ENCODE results near the gene FERMT3.

Gene FERMT3

DNA sequence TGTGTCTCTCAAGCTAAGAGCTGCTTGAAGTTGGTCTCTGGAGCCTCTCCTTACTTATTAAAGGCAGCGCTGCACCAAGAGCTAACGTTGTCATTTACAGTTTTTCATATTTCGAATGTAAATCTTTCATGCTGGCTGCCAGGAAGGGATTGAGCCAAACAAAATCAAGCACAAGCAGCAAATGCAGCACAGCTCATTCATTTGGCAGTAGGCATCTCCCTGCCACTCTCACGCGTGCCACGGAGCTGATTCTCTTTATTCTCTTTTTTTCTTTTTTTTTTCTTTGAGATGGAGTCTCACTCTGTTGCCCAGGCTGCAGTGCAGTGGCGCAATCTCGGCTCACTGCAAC lies 26.4 kb downstream of the FERMT3 start:
- in situ Hi-C loops (cut with MboI; ENCODE audit: low sequenced_read_pairs), result loop anchor here (25.0 kb wide), 1 partner anchor 104 kb away; the partner anchor contains the start of gene CCDC88B

DNA sequence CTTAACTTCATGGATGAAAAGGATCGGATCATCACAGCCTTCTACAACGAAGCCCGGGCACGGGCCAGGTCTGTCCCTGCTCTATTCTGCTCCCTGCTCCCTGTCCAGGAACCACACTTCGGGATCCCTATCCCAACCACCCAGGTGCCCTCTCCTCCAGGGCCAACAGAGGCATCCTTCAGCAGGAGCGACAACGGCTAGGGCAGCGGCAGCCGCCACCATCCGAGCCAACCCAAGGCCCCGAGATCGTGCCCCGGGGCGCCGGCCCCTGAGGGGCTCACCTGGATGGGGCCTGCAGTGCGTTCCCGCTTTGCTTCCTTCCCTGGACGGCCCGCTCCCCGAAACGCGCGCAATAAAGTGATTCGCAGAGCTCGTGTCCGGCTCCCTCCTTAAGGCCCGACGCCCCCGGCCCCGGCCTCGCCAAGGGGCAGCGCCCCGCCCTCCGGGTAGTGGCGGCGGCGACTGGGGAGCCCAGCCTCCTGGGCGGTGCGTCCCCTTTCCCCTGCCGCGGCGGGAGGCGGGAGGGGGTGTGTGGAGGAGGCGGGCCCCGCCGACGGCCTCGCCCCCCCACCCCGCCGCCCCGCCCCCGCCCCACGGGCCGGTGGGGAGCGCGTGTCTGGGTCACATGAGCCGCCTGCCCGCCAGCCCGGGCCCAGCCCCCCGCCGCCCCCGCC lies 27.5 kb downstream of the FERMT3 start, which contains the start of gene VEGFB:
VEGFB (plus strand) TSS at position 672 of the 674 bp plus-strand sequence. CDS start 250 bp downstream, outside the sequence.
- in situ Hi-C loops (cut with MboI; ENCODE audit: low sequenced_read_pairs), result loop anchor here (25.0 kb wide), 1 partner anchor 103 kb away; the partner anchor contains the start of gene CCDC88B

DNA sequence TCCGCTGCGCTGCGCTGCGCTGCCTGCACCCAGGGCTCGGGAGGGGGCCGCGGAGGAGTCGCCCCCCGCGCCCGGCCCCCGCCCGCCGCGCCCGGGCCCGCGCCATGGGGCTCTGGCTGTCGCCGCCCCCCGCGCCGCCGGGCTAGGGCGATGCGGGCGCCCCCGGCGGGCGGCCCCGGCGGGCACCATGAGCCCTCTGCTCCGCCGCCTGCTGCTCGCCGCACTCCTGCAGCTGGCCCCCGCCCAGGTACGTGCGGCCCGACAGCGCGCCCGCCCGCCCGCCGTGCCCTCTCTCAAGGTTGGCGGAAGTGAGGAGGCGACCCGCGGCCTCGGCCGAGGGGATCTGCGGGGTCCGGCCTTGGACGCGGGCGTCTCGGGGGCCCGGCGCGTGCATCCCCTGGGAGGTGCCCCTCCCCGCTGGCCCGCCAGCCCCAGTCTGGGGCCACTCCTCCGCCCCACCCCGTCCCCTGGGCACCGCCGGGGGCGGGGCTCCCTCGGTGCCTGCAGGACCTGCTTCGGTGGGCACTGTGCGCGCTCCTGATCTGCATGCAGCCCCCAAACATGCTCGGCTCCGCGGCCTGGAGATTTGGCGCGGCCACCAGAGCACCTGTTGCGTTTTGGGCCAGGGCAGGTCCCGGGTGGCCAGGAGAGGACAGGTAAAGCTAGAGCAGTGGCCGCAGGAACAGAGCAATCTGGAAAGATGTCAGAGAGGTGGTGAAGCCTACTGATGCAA lies 28.3 kb downstream of the FERMT3 start:
- in situ Hi-C loops (cut with MboI; ENCODE audit: low sequenced_read_pairs), result loop anchor here (25.0 kb wide), 1 partner anchor 102 kb away; the partner anchor contains the start of gene CCDC88B

DNA sequence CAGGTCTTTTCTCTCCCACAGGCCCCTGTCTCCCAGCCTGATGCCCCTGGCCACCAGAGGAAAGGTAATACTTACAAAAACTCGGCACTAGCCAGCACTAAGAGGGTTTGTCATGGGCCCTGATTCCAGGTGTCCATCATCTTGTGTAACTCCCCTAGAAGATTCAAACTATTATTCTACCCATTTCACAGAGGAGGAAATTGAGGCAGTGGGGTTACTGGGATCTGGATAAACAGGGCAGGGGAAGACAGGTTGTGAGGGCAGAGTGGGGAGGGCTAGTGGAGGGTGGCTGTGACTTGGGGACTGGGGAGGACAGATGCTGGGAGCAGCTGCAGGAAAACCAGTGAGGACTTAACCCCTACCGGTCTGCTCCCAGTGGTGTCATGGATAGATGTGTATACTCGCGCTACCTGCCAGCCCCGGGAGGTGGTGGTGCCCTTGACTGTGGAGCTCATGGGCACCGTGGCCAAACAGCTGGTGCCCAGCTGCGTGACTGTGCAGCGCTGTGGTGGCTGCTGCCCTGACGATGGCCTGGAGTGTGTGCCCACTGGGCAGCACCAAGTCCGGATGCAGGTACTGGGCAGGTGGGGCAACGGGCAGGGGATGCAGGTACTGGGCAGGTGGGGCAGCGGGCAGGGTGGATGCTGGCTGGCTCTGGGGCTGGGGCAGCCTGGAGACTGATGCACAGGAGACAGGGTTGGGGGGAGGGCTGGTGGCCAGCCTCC lies 29.1 kb downstream of the FERMT3 start:
- in situ Hi-C loops (cut with MboI; ENCODE audit: low sequenced_read_pairs), result loop anchor here (25.0 kb wide), 1 partner anchor 102 kb away; the partner anchor contains the start of gene CCDC88B

DNA sequence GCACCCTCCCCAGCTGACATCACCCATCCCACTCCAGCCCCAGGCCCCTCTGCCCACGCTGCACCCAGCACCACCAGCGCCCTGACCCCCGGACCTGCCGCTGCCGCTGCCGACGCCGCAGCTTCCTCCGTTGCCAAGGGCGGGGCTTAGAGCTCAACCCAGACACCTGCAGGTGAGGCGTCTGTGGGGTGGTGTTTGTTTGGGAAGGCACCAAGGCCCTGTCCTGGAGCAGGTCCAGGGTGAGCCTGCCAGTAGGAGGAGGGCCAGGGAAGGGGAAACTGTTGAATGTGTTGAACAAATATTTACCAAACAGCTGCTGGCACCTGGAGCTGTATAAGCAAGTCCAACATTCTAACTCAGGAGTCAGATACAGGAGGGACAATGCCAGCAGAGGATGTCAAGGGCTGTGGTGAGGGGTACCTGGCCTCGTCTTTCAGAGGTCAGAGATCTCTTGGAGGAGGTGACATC lies 31.0 kb downstream of the FERMT3 start:
- in situ Hi-C loops (cut with MboI; ENCODE audit: low sequenced_read_pairs), result loop anchor here (25.0 kb wide), 1 partner anchor 100 kb away; the partner anchor contains the start of gene CCDC88B

DNA sequence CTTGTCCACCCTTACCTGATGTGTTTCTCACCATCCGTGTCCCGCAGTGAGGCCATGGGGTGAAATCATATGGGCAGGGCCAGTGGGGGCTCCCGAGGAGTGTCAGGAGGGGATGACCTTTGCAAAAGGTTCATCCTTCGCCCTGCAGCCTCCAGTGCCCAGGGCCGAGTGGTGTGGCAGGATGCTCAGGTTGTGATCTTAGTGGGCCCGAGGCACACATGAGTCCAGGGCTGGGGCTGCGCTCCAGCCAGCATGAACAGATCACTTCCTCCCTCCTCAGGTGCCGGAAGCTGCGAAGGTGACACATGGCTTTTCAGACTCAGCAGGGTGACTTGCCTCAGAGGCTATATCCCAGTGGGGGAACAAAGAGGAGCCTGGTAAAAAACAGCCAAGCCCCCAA lies 31.6 kb downstream of the FERMT3 start:
- in situ Hi-C loops (cut with MboI; ENCODE audit: low sequenced_read_pairs), result loop anchor here (25.0 kb wide), 1 partner anchor 99 kb away; the partner anchor contains the start of gene CCDC88B

DNA sequence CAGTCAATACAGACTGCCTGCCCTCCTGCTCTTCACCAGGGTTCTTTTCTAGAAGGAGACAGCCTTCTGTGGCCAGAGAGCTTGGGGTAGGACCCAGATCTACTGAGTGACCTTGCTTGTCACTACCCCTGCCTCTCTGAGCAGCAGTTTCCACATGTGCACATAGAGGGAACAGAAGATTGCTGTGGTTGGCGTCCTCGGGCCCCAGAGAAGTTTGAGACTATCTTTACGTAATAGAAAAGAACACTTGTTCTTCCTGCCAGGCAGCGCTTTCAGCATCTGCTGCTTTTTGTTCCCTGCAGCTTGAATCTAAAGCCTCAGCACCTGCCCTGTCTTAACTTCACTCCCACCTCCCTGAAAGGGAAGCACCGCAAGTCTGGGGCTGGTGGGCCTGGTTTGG lies 32.5 kb downstream of the FERMT3 start:
- in situ Hi-C loops (cut with MboI; ENCODE audit: low sequenced_read_pairs), result loop anchor here (25.0 kb wide), 1 partner anchor 98 kb away; the partner anchor contains the start of gene CCDC88B

DNA sequence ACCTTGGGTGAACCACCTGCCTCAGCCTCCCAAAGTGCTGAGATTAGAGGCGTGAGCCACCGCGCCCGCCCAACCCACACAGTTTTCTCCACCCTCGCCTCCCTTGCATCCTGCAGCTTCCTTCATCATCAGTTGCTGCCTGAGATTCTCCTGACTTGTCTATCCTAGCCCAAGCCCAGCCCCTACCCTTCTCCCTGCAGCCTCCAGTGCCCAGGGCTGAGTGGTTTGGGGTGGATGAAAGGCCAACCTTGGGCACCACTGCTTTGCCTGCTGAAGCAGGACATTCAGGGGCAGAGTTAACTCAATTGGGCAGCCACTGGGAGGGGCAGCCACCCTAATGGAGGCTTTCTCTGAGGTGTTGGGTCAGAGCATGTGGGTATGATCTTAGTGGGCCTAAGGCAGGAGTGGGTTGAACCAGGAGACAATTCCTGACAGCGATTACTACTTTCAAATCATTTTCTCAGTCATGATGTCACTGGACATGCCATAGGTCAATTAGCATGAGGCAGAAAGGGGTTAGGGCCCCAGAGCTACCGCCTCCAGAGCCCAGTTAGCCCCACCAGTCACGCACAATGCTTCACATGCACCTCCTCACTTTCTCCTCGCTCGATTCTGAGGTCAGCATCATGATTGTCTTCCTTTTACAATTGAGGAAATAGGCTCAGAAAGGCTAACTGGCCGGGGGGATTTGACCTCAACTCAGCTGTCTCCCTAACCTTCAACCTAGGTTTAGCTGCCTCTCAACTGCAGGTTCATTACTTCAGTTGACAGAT lies 33.3 kb downstream of the FERMT3 start:
- in situ Hi-C loops (cut with MboI; ENCODE audit: low sequenced_read_pairs), result loop anchor here (25.0 kb wide), 1 partner anchor 97 kb away; the partner anchor contains the start of gene CCDC88B

DNA sequence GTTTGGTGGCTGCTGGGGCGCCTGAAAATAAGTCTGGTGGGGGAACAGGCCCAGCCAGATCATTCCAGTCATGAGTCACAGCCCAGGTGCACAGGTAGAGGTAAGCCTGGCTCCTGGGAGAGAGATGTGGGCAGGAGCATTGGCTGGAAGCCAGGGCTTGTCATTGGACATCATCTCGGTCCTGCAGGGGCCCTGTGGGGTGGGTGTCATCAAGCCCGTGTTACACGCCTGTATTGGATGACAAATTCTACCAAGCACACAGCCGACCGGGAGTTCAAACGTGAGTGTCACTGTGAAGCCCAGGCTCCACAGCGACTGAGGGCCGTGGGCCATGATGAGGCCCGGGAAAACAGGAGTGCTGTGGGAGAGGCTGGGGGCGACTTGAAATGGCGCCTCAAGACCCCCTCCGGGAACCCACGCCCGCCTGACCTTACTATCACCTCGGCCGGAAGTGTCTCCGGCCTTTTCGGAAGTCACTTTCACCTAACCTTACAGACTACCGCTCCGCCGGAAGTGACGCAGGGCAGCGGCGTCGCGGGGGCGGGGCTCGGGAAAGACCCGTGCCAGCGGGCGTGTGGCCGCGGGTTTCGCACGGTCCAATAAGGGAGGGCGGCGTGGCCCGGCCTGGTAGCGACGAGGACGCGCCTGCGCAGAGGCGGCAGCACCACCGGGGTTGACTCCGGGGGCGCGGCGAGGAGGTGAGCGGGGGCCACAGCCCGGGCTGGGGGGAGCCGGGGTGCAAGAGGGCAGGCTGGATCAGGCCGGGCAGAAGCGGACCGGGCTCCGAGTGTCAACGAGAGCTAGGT lies 34.1 kb downstream of the FERMT3 start, which contains the start of gene FKBP2:
FKBP2 (plus strand) TSS at position 661 of the 806 bp plus-strand sequence. CDS start 1,293 bp downstream, outside the sequence.
- in situ Hi-C loops (cut with MboI; ENCODE audit: low sequenced_read_pairs), result loop anchor here (25.0 kb wide), 1 partner anchor 97 kb away; the partner anchor contains the start of gene CCDC88B

DNA sequence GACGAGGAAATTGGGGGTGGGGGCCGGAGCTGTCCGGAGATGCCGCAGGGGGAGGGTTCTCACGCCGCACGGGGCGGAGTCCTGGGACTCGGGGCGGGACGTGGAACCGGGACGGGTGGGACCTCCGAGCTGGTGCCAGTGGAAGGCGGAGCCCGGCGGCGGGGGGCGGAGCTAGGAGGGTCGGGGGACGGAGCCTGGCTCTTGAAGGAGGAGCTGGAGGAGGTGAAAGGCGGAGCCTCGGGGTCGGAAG lies 34.6 kb downstream of the FERMT3 start:
- in situ Hi-C loops (cut with MboI; ENCODE audit: low sequenced_read_pairs), result loop anchor here (25.0 kb wide), 1 partner anchor 96 kb away; the partner anchor contains the start of gene CCDC88B

DNA sequence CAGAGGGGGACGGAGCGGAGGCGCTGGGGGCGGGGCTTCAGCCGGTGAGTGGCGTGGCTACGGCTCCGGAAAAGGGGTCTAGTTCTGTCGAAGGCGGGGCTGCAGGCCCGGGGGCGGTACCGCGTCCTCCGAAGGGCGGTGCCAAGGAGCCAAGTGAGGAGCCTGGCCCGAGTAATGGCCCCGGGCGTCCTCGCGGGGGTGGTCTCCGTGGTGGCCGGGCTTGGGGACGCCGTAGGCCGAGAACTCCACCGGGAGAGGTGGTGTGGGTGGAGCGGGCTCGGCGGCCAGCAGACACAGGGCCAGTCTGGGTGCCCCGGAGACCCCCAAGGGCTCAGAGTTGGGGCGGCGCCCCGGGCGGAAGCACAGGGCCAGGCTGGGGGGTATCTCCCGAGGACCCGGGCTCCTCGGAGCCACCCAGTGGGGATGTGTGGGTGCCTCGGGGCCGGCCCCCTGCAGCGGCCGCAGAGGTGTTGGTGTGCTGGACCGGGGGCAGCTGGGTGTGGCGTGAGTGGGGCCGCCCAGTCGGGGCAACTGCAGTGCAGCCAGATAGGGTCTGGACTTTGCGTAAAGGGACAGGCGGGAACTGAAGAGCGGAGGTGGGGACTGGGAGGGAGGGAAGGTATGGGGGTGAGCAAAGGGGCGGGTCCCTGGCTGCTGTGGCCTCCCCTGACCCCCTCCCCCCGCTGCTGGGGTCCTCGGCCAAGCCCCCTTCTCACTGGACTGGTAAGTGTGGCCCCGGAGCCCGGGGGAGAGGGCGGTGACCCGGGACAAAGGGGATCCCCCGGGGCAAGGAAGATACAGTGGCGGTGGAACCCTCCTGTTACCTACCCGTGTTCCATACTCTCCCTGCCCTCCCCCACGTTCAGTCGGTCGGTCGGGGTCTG lies 35.2 kb downstream of the FERMT3 start:
- in situ Hi-C loops (cut with MboI; ENCODE audit: low sequenced_read_pairs), result loop anchor here (25.0 kb wide), 1 partner anchor 96 kb away; the partner anchor contains the start of gene CCDC88B

DNA sequence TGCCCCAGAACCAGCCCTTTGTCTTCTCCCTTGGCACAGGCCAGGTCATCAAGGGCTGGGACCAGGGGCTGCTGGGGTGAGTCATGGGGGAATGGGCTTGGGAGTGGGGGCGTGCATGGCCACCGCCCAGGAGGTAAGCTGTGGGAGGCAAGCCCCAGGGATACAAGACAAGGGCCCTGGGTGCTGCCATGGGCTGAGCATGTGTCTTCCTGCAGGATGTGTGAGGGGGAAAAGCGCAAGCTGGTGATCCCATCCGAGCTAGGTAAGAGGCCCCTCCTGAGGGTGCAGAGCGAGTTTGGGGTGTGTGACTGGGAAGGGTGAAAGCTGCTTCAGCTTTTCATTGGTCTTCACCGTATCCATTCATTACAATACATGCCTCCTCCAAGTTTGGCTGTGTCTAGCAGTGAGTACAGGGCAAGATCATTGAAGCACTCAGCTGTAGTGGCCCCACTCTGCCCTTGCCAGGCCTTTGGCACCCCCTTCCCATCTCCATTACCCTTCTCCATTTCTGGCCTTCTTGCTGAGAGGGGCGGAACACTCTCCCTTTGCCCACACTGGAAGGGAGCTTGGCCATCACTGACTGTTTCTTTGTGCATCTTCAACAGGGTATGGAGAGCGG lies 36.8 kb downstream of the FERMT3 start:
- in situ Hi-C loops (cut with MboI; ENCODE audit: low sequenced_read_pairs), result loop anchor here (25.0 kb wide), 1 partner anchor 94 kb away; the partner anchor contains the start of gene CCDC88B

DNA sequence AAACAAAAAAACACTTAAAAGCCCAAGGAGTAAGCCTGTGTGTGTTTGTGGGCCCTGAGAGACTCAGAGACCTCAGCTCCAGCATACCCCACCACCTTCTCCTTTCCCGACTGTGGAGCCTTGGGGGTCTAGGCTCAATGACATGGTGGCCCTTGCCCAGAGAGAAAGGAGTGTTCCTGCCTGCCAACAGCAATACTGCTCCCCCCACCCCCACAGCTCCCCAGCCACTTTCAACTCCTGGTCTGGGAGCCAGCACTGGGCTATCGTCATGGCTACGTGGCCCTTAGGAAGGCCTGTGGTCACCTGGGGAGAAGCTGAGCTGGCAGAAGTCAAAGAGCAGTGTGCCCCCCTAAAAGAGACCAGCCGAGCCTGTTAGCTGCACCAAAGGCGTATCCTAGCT lies 37.6 kb downstream of the FERMT3 start:
- in situ Hi-C loops (cut with MboI; ENCODE audit: low sequenced_read_pairs), result loop anchor here (25.0 kb wide), 1 partner anchor 93 kb away; the partner anchor contains the start of gene CCDC88B

DNA sequence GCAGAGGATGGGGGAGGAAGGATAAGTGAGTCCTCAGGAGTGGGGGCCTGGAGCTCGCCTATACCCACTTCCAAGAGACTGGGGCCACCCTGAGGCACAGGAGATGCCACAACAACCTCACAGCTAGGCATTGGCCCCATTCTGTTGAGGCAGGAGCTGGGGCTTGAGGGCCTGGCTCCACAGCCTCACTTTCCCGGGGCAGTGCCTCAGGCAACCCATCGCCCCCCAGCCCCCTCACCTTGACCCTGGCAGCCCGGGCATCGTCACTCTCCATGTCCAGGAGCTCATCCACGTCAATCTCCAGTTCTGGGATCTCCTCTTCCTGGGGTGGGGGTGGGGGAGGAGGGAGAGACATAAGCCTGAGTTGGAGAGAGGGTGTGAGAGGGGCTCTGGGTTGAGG lies 38.4 kb downstream of the FERMT3 start:
- in situ Hi-C loops (cut with MboI; ENCODE audit: low sequenced_read_pairs), result loop anchor here (25.0 kb wide), 1 partner anchor 92 kb away; the partner anchor contains the start of gene CCDC88B

DNA sequence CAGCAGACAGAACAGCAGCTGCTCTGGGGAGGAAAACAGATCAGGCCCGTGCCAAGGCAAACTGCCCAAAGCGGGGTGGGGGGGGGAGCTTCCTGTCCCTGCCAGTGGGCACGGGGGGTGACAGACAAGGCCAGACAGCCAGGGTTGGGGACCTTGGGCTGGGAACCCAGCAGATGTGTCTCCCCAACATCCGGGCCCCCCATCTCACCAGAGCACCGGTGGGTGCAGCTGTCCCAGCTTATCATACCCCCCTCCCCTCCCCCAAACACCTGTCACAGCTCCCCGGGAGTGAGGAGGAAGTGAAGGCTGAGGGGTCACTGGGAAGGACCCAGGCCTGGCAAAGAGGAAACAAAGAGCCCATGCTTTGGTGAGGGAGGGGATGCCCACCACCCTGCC lies 38.9 kb downstream of the FERMT3 start:
- in situ Hi-C loops (cut with MboI; ENCODE audit: low sequenced_read_pairs), result loop anchor here (25.0 kb wide), 1 partner anchor 92 kb away; the partner anchor contains the start of gene CCDC88B

DNA sequence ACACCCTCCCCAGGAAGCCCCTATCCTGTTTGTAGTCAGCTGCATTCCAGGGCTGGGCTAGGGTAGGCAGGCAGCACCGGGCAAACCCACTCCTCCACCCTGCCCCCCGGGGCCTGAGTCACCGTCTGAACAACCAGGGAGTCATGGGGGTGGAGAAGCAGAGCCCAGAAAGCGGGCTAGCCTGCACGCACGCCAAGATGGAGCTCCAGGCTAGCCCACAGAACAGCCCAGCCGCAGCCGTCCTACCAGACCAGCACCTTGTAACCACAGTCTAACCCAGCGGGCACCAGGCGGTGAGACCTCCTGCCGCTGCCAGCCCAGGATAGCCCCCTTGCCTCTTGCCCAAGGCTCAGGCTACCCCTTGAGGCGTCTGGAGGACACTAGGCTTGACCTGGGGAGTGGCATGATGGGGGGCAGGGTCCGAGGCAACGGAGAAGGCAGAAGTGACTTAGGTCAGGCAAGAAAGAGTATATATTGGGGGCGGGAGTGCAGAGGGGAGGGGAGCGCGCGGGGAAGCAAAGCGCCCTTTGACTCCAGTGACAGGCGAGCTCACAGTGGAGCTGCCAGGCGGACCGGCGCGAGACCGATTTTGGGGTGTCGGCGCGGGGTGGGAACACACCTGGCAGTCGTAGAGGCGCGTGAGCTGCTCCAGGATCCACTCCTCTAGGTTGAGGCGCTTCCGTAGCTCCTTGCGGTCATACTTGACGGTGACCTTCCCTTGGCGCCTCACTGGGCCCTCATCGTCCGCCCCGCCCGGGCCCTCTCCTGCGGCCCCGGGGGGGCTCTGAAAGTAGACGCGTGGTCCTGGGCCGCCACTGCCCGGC lies 39.5 kb downstream of the FERMT3 start:
- in situ Hi-C loops (cut with MboI; ENCODE audit: low sequenced_read_pairs), result loop anchor here (25.0 kb wide), 1 partner anchor 91 kb away; the partner anchor contains the start of gene CCDC88B

DNA sequence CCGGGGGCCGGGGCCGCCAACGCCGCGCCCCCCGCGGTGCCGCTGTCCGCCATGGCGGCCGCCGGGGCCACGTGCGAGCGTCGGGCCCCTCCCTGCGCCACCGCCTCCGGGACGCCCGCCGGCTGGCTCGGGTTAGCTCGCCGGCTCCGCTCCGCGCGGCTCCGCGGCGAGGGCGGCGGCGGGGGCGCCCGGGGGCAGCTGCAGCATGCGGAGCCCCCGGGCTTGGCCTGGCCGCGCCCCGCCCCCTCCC lies 40.0 kb downstream of the FERMT3 start:
- in situ Hi-C loops (cut with MboI; ENCODE audit: low sequenced_read_pairs), result loop anchor here (25.0 kb wide), 1 partner anchor 91 kb away; the partner anchor contains the start of gene CCDC88B
